Pancreas (tissue), 10 donors: ENCODE measurements around the gene IL17B. TPM values are rescaled to one million over a fixed set of nuclear protein-coding genes. Genes with fewer than 3 reads are reported as not detected.

Experiments used
- ATAC-seq, 4 donors: fragments of 200-7000 bp; cut with Tn5 transposase; one replicate each; pipeline versions ENCODE4 v1.8.0 to v1.9.1; 2020; ENCODE audit warnings: mild to moderate bottlenecking in 4 of 4, moderate library complexity in 4 of 4
- DNase-seq, 6 donors: peaks; one replicate each; pipeline ENCODE4 v3.0.0-alpha.2; 2020
- FAIRE-seq: peaks from 2 replicates; lab custom pipeline; 2012; peaks lifted over from hg19 to GRCh38; lab: Jason Lieb, UNC
- H3K27ac ChIP-seq, 4 donors: fragments of 200-600 bp; sonication (generic); 1 replicate in 3 of 4; 2 replicates in 1 of 4; pipeline versions ENCODE4 v1.5.0 to v1.8.0; 2020
- H3K27me3 ChIP-seq, 4 donors: fragments of 200-600 bp; one replicate each; pipeline ENCODE4 v1.8.0; 2021
- H3K36me3 ChIP-seq, 3 donors: fragments of 200-600 bp; sonication (generic) in 1 of 3; one replicate each; pipeline versions ENCODE4 v1.5.0 to v1.8.0; 2020 to 2021
- H3K4me1 ChIP-seq, 3 donors: fragments of 200-600 bp; one replicate each; pipeline ENCODE4 v1.8.0; 2021
- H3K4me3 ChIP-seq, 4 donors: fragments of 200-600 bp; sonication (generic) in 2 of 4; one replicate each; pipeline versions ENCODE4 v1.5.0 to v1.8.0; 2020 to 2021
- H3K9me3 ChIP-seq, 4 donors: fragments of 200-600 bp; one replicate each; pipeline ENCODE4 v1.8.0; 2021
- CTCF ChIP-seq, 4 donors: fragments of 200-600 bp; sonication (generic) in 3 of 4; IDR thresholded peaks; one replicate each; pipeline versions ENCODE4 v1.5.0 to v1.8.0; 2021; ENCODE audit warnings: antibody characterized with exemption in 4 of 4
- WGBS, 2 donors: extraction: QIAGEN DNeasy Blood & Tissue Kit; methylation state at CpG; one replicate each; pipeline ENCODE4 v1.1.7; 2013; 5-methylcytosine and 5-hydroxymethylcytosine counted together
- intact Hi-C, 3 donors: fragments of 100-400 bp; cut with DNase I; formaldehyde crosslinking; loops; one replicate each; pipeline versions ENCODE4 v1.11.1 to v1.14.2; 2022
- polyA plus RNA-seq, 2 donors: library from polyadenylated mRNA; stranded (reverse); fragments of 200-250 nt; gene quantifications; one replicate each; pipeline ENCODE4 v1.2.3, GENCODE V29; 2013
- total RNA-seq, 6 donors: library from RNA; stranded (reverse); fragmentation: NEBNext Ultra II Directional in 4 of 6; extraction: Animal tissue kit (Norgen Biotek cat#: 25700) in 4 of 6; gene quantifications; one replicate each; pipeline versions ENCODE4 v1.2.1 to v1.2.4, GENCODE V29; 2021 to 2023
- donor health status: healthy with polysubstance abuse.
- donor health status: DM: no; HTN: no; CAD: no; lungs with moderate emphysema.
- donor health status: DM: no; HTN: no; CAD: no.
- donor health status: control.
- donor health status: control.
- donor health status: Bipolar disorder and iron deficiency.
- donor health status: DM: yes; HTN: yes; CAD: no.
- donor health status: DM: no; HTN: no; CAD: no.
- donor health status: DM: no; HTN: no; CAD: no.
- donor health status: DM: yes; HTN: yes; CAD: no.

IL17B gene
- total and polyA plus RNA-seq, 8 donors, result not detected

GRCh38 chr5:149372932-149373331 is 6.2 kb downstream of the IL17B start:
- Histone ChIP-seq H3K4me1 (peaks cover 0 to 3% (median 0%) of the 10 kb centered on the region in 3 donors), H3K27me3 (no peaks in the 10 kb centered on the region), H3K4me3 (no peak overlapping the region), H3K36me3 (no peaks in the 10 kb centered on the region), H3K27ac (no peak overlapping the region), H3K9me3 (no peaks in the 10 kb centered on the region)
- ATAC-seq (no peak), FAIRE-seq (no peak), DNase-seq (no peak)
- intact Hi-C loops, result no loop called here
- 87 to 98% methylated on average over 3 of the region's 3 CpGs for WGBS, 2 donors
- no peak for TF ChIP-seq CTCF (IDR thresholded peaks at IDR 0.05)

- FAIRE-seq, result no peak
Measured at GRCh38 chr5:149372076-149372795, 6.9 kb downstream of the IL17B start.

DNA sequence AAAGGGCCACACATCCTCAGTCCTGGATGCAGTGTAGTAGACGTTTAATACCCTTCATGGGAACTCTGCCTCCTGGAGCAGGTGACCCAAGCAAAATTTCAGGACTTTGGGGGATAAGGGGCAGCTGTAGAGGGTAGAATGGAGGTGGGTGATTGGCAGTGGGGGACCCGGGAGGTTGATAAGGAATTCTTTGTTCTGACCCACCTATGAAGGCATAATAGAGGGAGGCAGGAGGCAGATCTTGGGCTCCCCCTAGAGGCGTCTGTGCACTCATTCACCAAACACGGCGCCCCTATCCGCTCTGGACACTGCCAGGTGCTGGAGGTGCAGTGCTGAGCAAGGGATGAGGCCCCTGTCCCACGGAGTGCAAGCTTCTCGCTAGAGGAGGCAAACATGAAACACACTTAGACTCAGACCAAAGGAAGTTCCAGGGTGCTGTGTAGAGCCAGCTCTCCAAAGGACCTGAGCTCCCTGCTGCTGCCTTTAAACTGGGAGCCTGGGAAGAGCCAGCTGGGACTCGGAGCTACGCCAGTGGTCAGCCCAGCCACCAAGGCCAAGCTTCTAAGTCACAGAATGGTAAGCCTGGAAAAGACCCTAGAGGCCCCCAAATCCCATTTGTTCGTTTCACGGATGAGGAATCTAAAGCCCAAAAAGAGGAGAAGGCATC is 7.7 kb downstream of the IL17B start:
- intact Hi-C loops, result no loop called here

More at GRCh38 chr5:149372076-149372795, 6.9 kb downstream of the IL17B start:
- H3K27me3 ChIP-seq, result no peaks in the 10 kb centered on the region
- H3K4me1 ChIP-seq, result peaks cover 0 to 3% (median 0%) of the 10 kb centered on the region in 3 donors
- no peak overlapping the region for H3K4me3 ChIP-seq
- TF ChIP-seq CTCF (IDR thresholded peaks at IDR 0.05), result no peak
- no peak overlapping the region for H3K27ac ChIP-seq
- intact Hi-C loops, result no loop called here
- H3K9me3 ChIP-seq, result no peaks in the 10 kb centered on the region
- DNase-seq (no peak), ATAC-seq (no peak)
- WGBS, 2 donors, result 80 to 82% methylated on average over 4 of the region's 4 CpGs
- H3K36me3 ChIP-seq, result no peaks in the 10 kb centered on the region

GRCh38 chr5:149370878-149371277 is 8.2 kb downstream of the IL17B start:
- intact Hi-C loops, result no loop called here
- no peaks in the 10 kb centered on the region for H3K36me3 ChIP-seq
- no peak for TF ChIP-seq CTCF (IDR thresholded peaks at IDR 0.05)
- ATAC-seq (peak; percentile 40 to 61 (median 48)), DNase-seq (peak in 2 of 6 donors; percentile 38 to 61), FAIRE-seq (no peak)
- no peaks in the 10 kb centered on the region for H3K9me3 ChIP-seq
- H3K4me3 ChIP-seq, result no peak overlapping the region
- H3K27ac ChIP-seq, result no peak overlapping the region
- no peaks in the 10 kb centered on the region for H3K27me3 ChIP-seq
- H3K4me1 ChIP-seq, result peaks cover 0 to 3% (median 0%) of the 10 kb centered on the region in 3 donors
- 70 to 77% methylated on average over 2 of the region's 2 CpGs for WGBS, 2 donors

More for the DNA sequence above, 7.7 kb downstream of the IL17B start:
- peak; percentile 61 to 70 (median 68) for TF ChIP-seq CTCF (IDR thresholded peaks at IDR 0.05)
- WGBS, 2 donors, result 19 to 21% methylated on average over 12 of the region's 12 CpGs
- FAIRE-seq, result no peak
- H3K36me3 ChIP-seq, result no peaks in the 10 kb centered on the region
- no peaks in the 10 kb centered on the region for H3K9me3 ChIP-seq
- peaks cover 0 to 3% (median 0%) of the 10 kb centered on the region in 3 donors for H3K4me1 ChIP-seq
- H3K4me3 ChIP-seq, result no peak overlapping the region
- H3K27ac ChIP-seq, result no peak overlapping the region
- peak; percentile 88 to 96 (median 92) for ATAC-seq
- peak in 5 of 6 donors; percentile 58 to 78 (median 67) for DNase-seq
- H3K27me3 ChIP-seq, result no peaks in the 10 kb centered on the region
